ENCODE data around the gene PDCD1LG2.

PDCD1LG2 gene

DNA sequence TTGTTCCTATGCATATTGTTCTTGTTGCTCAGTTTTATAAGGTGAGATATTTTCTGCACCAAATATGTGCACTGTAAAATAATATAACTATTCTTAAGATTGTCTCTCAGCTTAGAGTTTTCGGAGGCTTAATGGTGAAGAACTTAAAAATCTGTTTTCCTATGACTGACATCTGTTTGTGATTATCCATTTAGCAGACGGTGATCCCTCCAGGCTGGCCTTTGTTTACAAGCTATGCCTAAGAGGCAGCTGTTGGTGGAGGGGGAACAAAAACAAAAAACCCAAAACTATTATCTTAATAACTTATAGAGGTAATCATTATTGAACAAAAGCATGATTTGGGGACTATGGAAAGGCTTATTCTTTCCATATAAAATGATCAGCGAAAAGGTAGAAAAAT lies 658 bp downstream of the PDCD1LG2 start:
- TF ChIP-seq, protein P1, sequence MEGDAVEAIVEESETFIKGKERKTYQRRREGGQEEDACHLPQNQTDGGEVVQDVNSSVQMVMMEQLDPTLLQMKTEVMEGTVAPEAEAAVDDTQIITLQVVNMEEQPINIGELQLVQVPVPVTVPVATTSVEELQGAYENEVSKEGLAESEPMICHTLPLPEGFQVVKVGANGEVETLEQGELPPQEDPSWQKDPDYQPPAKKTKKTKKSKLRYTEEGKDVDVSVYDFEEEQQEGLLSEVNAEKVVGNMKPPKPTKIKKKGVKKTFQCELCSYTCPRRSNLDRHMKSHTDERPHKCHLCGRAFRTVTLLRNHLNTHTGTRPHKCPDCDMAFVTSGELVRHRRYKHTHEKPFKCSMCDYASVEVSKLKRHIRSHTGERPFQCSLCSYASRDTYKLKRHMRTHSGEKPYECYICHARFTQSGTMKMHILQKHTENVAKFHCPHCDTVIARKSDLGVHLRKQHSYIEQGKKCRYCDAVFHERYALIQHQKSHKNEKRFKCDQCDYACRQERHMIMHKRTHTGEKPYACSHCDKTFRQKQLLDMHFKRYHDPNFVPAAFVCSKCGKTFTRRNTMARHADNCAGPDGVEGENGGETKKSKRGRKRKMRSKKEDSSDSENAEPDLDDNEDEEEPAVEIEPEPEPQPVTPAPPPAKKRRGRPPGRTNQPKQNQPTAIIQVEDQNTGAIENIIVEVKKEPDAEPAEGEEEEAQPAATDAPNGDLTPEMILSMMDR (IDR thresholded peaks at IDR 0.05; ENCODE audit: insufficient read depth, low read depth, low read length, missing control alignments) = no peak
- no peak overlapping the region for H3K4me3 ChIP-seq (ENCODE audit: low read length)
- no peak for DNase-seq (ENCODE audit: low read depth)

- TF ChIP-seq, protein P1 (IDR thresholded peaks at IDR 0.05; ENCODE audit: insufficient read depth, low read depth, low read length, missing control alignments) = no peak
- no peak for DNase-seq (ENCODE audit: low read depth)
- no peak overlapping the region for H3K4me3 ChIP-seq (ENCODE audit: low read length)
These were observed 1.1 kb downstream of the PDCD1LG2 start for GRCh38 chr9:5511476-5511875.

- TF ChIP-seq, protein P1 (IDR thresholded peaks at IDR 0.05; ENCODE audit: insufficient read depth, low read depth, low read length, missing control alignments) = no peak
- H3K4me3 ChIP-seq (ENCODE audit: low read length) = no peak overlapping the region
- peak; percentile 43 for DNase-seq (ENCODE audit: low read depth)
These were observed 1.7 kb downstream of the PDCD1LG2 start for GRCh38 chr9:5511935-5512580.

DNA sequence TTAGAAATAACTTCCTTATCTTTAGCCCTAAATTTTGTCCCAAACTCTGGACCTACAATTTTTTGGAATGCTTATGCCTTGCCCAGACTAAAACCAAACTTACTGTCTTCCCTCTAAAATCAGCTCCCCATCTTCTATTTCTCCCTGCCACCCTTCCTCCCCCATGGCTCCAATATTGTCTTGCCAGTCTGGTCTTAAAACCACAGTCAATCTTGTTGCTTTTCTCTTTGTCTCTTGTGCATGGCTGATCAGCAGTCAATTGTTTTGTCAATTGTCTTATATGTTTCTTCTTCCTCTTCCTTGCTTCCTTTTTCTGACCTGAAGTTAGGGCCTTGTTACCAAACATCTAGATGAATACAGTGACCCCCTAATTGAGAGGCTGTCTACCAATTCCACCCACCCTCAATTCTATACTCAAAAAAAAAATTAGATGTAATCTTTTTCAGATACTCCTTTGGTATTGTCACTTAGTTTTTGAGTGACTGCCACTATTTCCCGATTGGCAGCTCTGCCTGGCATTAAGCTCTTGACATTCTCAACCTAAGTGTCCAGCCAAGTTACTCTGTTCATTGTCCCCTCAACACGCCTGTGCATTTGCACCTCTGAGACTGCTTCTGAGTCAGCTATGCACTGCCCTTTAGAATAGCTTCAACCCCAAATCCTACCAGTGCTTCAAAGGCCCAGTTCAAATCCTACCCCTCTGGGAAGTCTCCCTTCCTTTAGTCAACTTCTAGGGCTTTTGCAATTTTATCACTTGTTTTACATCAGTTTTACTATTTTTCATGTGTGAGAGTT lies 2.5 kb downstream of the PDCD1LG2 start:
- no peak overlapping the region for H3K4me3 ChIP-seq (ENCODE audit: low read length)
- TF ChIP-seq, protein P1 (IDR thresholded peaks at IDR 0.05; ENCODE audit: insufficient read depth, low read depth, low read length, missing control alignments) = no peak
- no peak for DNase-seq (ENCODE audit: low read depth)

GRCh38 chr9:5513966-5514616 lies 3.8 kb downstream of the PDCD1LG2 start:
- no peak for DNase-seq (ENCODE audit: low read depth)
- no peak overlapping the region for H3K4me3 ChIP-seq (ENCODE audit: low read length)
- TF ChIP-seq, protein P1 (IDR thresholded peaks at IDR 0.05; ENCODE audit: insufficient read depth, low read depth, low read length, missing control alignments) = no peak

DNA sequence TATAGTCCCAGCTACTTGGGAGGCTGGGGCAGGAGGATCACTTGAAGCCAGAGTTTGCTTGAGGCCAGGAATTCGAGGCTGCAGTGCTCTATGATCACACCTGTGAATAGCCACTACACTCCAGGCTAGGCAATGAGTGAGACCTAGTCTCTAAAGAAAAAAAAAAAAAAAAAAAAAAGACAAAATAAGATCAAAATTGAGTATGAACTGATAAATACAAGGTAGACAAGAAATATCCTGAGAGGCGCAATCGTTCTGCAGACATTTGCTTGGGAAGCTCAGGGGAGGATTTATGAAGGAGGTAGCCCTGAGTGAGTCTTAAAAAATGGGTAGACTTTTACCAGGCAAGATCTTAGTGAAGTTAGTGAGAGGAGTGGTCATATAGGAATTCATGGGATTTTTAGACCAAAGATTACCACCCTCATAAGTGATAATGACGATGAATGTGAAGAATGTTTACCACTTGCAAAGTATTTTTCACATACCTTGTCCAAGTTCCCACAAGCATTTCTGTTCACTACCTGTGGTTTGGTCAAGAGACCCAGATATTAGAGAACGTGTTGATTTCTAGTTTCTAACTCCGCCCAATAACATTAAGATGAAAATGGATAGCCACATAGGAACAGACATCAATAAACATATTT lies 4.4 kb downstream of the PDCD1LG2 start:
- TF ChIP-seq, protein P1 (IDR thresholded peaks at IDR 0.05; ENCODE audit: insufficient read depth, low read depth, low read length, missing control alignments) = no peak
- no peak overlapping the region for H3K4me3 ChIP-seq (ENCODE audit: low read length)
- DNase-seq (ENCODE audit: low read depth) = no peak

Data from epithelial cell of esophagus (primary cell).